ENCODE results near the gene CDH11. TPM values are rescaled to one million over a fixed set of nuclear protein-coding genes. Genes with fewer than 3 reads are reported as not detected.

Gene CDH11
- total and polyA plus RNA-seq, 8 donors: 2.2 to 171 (median 15.2) TPM

GRCh38 chr16:65065031-65065430, 56.8 kb downstream of the CDH11 start:
- Histone ChIP-seq H3K4me3 (no peak overlapping the region), H3K27me3 (no peaks in the 10 kb centered on the region), H3K27ac (no peak overlapping the region), H3K4me1 (peaks cover 0 to 13% (median 5%) of the 10 kb centered on the region in 4 donors), H3K9me3 (no peaks in the 10 kb centered on the region), H3K36me3 (no peaks in the 10 kb centered on the region)
- no peak for DNase-seq
- intact Hi-C loops (cut with DNase I; ENCODE audit: low total_unique reads): no loop called here
- 79 to 88% (median 79%) methylated on average over 7 of the region's 7 CpGs for WGBS, 5 donors
- no peak for TF ChIP-seq CTCF (IDR thresholded peaks at IDR 0.05)
- no peak for TF ChIP-seq EP300 (IDR thresholded peaks at IDR 0.05)
- no peak for TF ChIP-seq POLR2AphosphoS5 (IDR thresholded peaks at IDR 0.05)
- no peak for TF ChIP-seq POLR2A (IDR thresholded peaks at IDR 0.05)

- peaks cover 0 to 7% (median 2%) of the 10 kb centered on the region in 4 donors for H3K4me1 ChIP-seq
- intact Hi-C loops (cut with DNase I; ENCODE audit: low total_unique reads): no loop called here
- H3K36me3 ChIP-seq: no peaks in the 10 kb centered on the region
- no peaks in the 10 kb centered on the region for H3K27me3 ChIP-seq
- H3K27ac ChIP-seq: no peak overlapping the region
- 75 to 91% (median 85%) methylated on average over 2 of the region's 2 CpGs for WGBS, 5 donors
- no peaks in the 10 kb centered on the region for H3K9me3 ChIP-seq
- TF ChIP-seq CTCF (IDR thresholded peaks at IDR 0.05): no peak
- no peak for TF ChIP-seq POLR2A (IDR thresholded peaks at IDR 0.05)
- TF ChIP-seq EP300 (IDR thresholded peaks at IDR 0.05): no peak
- TF ChIP-seq POLR2AphosphoS5 (IDR thresholded peaks at IDR 0.05): no peak
- DNase-seq: no peak
- H3K4me3 ChIP-seq: no peak overlapping the region
Observed at GRCh38 chr16:65064131-65064530, 57.7 kb downstream of the CDH11 start.

GRCh38 chr16:65062736-65063583, 58.9 kb downstream of the CDH11 start:
- intact Hi-C loops (cut with DNase I; ENCODE audit: low total_unique reads): no loop called here
- WGBS, 5 donors: 62 to 80% (median 71%) methylated on average over 8 of the region's 8 CpGs
- DNase-seq: no peak
- Histone ChIP-seq H3K9me3 (no peaks in the 10 kb centered on the region), H3K27ac (no peak overlapping the region), H3K27me3 (no peaks in the 10 kb centered on the region), H3K4me3 (no peak overlapping the region), H3K36me3 (no peaks in the 10 kb centered on the region), H3K4me1 (no peaks in the 10 kb centered on the region)
- no peak for TF ChIP-seq EP300 (IDR thresholded peaks at IDR 0.05)
- TF ChIP-seq POLR2A (IDR thresholded peaks at IDR 0.05): no peak
- TF ChIP-seq CTCF (IDR thresholded peaks at IDR 0.05): no peak
- TF ChIP-seq POLR2AphosphoS5 (IDR thresholded peaks at IDR 0.05): no peak

GRCh38 chr16:65061935-65062518, 59.8 kb downstream of the CDH11 start:
- Histone ChIP-seq H3K36me3 (no peaks in the 10 kb centered on the region), H3K27ac (no peak overlapping the region), H3K4me1 (no peaks in the 10 kb centered on the region), H3K27me3 (no peaks in the 10 kb centered on the region), H3K9me3 (no peaks in the 10 kb centered on the region), H3K4me3 (no peak overlapping the region)
- TF ChIP-seq EP300 (IDR thresholded peaks at IDR 0.05) (no peak), POLR2AphosphoS5 (IDR thresholded peaks at IDR 0.05) (no peak), POLR2A (IDR thresholded peaks at IDR 0.05) (no peak), CTCF (IDR thresholded peaks at IDR 0.05) (no peak)
- intact Hi-C loops (cut with DNase I; ENCODE audit: low total_unique reads): no loop called here
- DNase-seq: no peak
- 65 to 87% (median 73%) methylated on average over 5 of the region's 5 CpGs for WGBS, 5 donors

All from stomach (tissue), 9 donors.